ENCODE results near the gene TMEM207.
"Not testable (repeated sequence)": the region's sequence is repeated elsewhere in the genome, so short reads cannot be mapped to it uniquely, and the experiment has no call there.

Gene TMEM207

DNA sequence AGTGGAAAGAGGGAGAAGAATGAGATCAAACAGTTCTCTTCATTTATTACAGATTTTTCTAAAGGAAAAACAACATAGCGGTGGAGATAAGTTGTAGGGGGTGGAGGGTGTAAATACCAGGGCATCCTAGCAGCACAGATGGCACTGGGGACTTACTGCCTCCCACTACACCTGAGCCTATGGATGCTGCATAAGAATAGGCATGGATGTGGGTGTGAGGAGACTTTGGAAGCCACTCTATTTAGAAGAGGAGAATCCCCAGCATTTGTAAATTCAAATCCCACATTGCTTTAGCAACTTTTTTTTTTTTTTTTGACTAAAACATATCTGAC lies 36.8 kb upstream of the TMEM207 start:
- no peak overlapping the region for H2AFZ ChIP-seq (ENCODE audit: low read length)
- H3K4me1 ChIP-seq (ENCODE audit: insufficient read depth, low read length, poor library complexity, severe bottlenecking): peaks cover 9% of the 10 kb centered on the region
- H3K4me2 ChIP-seq (ENCODE audit: low read depth, low read length, poor library complexity, severe bottlenecking): no peak overlapping the region

DNA sequence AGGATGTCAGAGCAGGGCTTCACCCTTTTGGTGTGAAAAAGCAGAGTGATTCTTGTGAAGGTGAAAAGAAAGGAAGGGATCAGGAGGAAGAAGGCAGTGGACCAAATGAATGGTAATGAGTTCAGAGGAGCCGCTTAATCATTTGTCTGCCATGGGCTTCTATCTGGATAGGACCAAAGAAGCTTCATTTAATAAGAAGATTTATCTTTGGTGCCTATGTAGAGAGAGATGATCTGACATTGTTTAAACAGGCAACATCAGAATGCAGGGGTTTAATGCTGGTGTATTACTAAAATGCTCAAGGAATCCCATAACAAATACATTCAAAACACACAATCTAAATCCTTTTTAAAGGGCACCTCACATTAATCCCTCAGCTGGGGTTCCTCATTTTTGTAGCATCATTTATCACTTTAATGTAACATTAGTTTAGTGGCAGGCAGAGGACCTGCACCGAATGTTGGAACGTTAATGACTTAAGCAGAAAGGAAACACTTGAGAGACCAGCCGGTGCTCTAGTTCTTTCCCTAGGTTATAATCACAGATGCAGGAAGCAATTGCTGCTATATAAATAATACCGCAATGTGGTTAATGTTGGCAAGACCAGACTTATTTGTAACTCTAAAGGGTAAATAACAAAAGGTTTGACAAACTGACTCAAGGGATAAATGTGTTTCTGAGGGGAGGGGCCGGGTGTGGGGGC lies 36.3 kb upstream of the TMEM207 start:
- Histone ChIP-seq H2AFZ (ENCODE audit: low read length) (no peak overlapping the region), H3K4me2 (ENCODE audit: low read depth, low read length, poor library complexity, severe bottlenecking) (no peak overlapping the region), H4K20me1 (ENCODE audit: insufficient read depth, low read length, poor library complexity, severe bottlenecking) (no peaks in the 10 kb centered on the region), H3K9ac (ENCODE audit: low read depth, low read length, poor library complexity, severe bottlenecking) (no peak overlapping the region), H3K4me1 (ENCODE audit: insufficient read depth, low read length, poor library complexity, severe bottlenecking) (peaks cover 9% of the 10 kb centered on the region), H3F3A (ENCODE audit: low read depth) (no peaks in the 10 kb centered on the region), H3K9me3 (ENCODE audit: insufficient read depth, low read depth, low read length) (no peaks in the 10 kb centered on the region), H3K36me3 (ENCODE audit: insufficient read depth, low read length) (no peaks in the 10 kb centered on the region), H3K27me3 (ENCODE audit: insufficient read depth, low read length, poor library complexity, severe bottlenecking) (peaks cover 93% of the 10 kb centered on the region), H3K79me2 (ENCODE audit: insufficient read depth, low read length) (no peaks in the 10 kb centered on the region), H3K9me2 (replicated peaks; ENCODE audit: low read depth, low read length) (no peaks in the 10 kb centered on the region), H3K4me3 (ENCODE audit: low read length, poor library complexity, severe bottlenecking) (no peak overlapping the region)
- peak; percentile 61; the same call in 1 of the 2 replicates for TF ChIP-seq EZH2phosphoT487 (IDR thresholded peaks at IDR 0.05; ENCODE audit: borderline replicate concordance)
- TF ChIP-seq, protein P1, sequence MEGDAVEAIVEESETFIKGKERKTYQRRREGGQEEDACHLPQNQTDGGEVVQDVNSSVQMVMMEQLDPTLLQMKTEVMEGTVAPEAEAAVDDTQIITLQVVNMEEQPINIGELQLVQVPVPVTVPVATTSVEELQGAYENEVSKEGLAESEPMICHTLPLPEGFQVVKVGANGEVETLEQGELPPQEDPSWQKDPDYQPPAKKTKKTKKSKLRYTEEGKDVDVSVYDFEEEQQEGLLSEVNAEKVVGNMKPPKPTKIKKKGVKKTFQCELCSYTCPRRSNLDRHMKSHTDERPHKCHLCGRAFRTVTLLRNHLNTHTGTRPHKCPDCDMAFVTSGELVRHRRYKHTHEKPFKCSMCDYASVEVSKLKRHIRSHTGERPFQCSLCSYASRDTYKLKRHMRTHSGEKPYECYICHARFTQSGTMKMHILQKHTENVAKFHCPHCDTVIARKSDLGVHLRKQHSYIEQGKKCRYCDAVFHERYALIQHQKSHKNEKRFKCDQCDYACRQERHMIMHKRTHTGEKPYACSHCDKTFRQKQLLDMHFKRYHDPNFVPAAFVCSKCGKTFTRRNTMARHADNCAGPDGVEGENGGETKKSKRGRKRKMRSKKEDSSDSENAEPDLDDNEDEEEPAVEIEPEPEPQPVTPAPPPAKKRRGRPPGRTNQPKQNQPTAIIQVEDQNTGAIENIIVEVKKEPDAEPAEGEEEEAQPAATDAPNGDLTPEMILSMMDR (conservative IDR thresholded peaks at IDR 0.05; ENCODE audit: low read length): peak; percentile 31; the same call in 1 of the 2 replicates

More for the DNA sequence above, 36.8 kb upstream of the TMEM207 start:
- Histone ChIP-seq H3K9me2 (replicated peaks; ENCODE audit: low read depth, low read length) (no peaks in the 10 kb centered on the region), H3K9me3 (ENCODE audit: insufficient read depth, low read depth, low read length) (no peaks in the 10 kb centered on the region), H3K79me2 (ENCODE audit: insufficient read depth, low read length) (no peaks in the 10 kb centered on the region), H3K36me3 (ENCODE audit: insufficient read depth, low read length) (no peaks in the 10 kb centered on the region), H3K27me3 (ENCODE audit: insufficient read depth, low read length, poor library complexity, severe bottlenecking) (peaks cover 93% of the 10 kb centered on the region), H3F3A (ENCODE audit: low read depth) (no peaks in the 10 kb centered on the region), H3K9ac (ENCODE audit: low read depth, low read length, poor library complexity, severe bottlenecking) (no peak overlapping the region), H3K4me3 (ENCODE audit: low read length, poor library complexity, severe bottlenecking) (no peak overlapping the region), H4K20me1 (ENCODE audit: insufficient read depth, low read length, poor library complexity, severe bottlenecking) (no peaks in the 10 kb centered on the region)
- no peak for TF ChIP-seq EZH2phosphoT487 (IDR thresholded peaks at IDR 0.05; ENCODE audit: borderline replicate concordance)
- TF ChIP-seq, protein P1 (conservative IDR thresholded peaks at IDR 0.05; ENCODE audit: low read length): no peak

GRCh38 chr3:190481779-190482178 lies 32.1 kb upstream of the TMEM207 start:
- Histone ChIP-seq H3K4me3 (ENCODE audit: low read length, poor library complexity, severe bottlenecking) (no peak overlapping the region), H3K9ac (ENCODE audit: low read depth, low read length, poor library complexity, severe bottlenecking) (no peak overlapping the region), H4K20me1 (ENCODE audit: insufficient read depth, low read length, poor library complexity, severe bottlenecking) (no peaks in the 10 kb centered on the region), H2AFZ (ENCODE audit: low read length) (no peak overlapping the region), H3K79me2 (ENCODE audit: insufficient read depth, low read length) (no peaks in the 10 kb centered on the region), H3K9me3 (ENCODE audit: insufficient read depth, low read depth, low read length) (no peaks in the 10 kb centered on the region), H3K4me1 (ENCODE audit: insufficient read depth, low read length, poor library complexity, severe bottlenecking) (peaks cover 9% of the 10 kb centered on the region), H3F3A (ENCODE audit: low read depth) (no peaks in the 10 kb centered on the region), H3K27me3 (ENCODE audit: insufficient read depth, low read length, poor library complexity, severe bottlenecking) (peaks cover 67% of the 10 kb centered on the region), H3K36me3 (ENCODE audit: insufficient read depth, low read length) (no peaks in the 10 kb centered on the region), H3K9me2 (replicated peaks; ENCODE audit: low read depth, low read length) (no peaks in the 10 kb centered on the region), H3K4me2 (ENCODE audit: low read depth, low read length, poor library complexity, severe bottlenecking) (no peak overlapping the region)
- TF ChIP-seq EZH2phosphoT487 (IDR thresholded peaks at IDR 0.05; ENCODE audit: borderline replicate concordance): no peak
- TF ChIP-seq, protein P1 (conservative IDR thresholded peaks at IDR 0.05; ENCODE audit: low read length): no peak

- not testable (repeated sequence) for H3K9ac ChIP-seq (ENCODE audit: low read depth, low read length, poor library complexity, severe bottlenecking); H3K36me3 ChIP-seq (ENCODE audit: insufficient read depth, low read length); H3F3A ChIP-seq (ENCODE audit: low read depth); H3K4me1 ChIP-seq (ENCODE audit: insufficient read depth, low read length, poor library complexity, severe bottlenecking); H4K20me1 ChIP-seq (ENCODE audit: insufficient read depth, low read length, poor library complexity, severe bottlenecking); H3K4me3 ChIP-seq (ENCODE audit: low read length, poor library complexity, severe bottlenecking); H3K9me3 ChIP-seq (ENCODE audit: insufficient read depth, low read depth, low read length); H2AFZ ChIP-seq (ENCODE audit: low read length); H3K4me2 ChIP-seq (ENCODE audit: low read depth, low read length, poor library complexity, severe bottlenecking); H3K79me2 ChIP-seq (ENCODE audit: insufficient read depth, low read length); H3K9me2 ChIP-seq (replicated peaks; ENCODE audit: low read depth, low read length)
- H3K27me3 ChIP-seq (ENCODE audit: insufficient read depth, low read length, poor library complexity, severe bottlenecking): peaks cover 19% of the 10 kb centered on the region
Observed at GRCh38 chr3:190473261-190473660, 23.6 kb upstream of the TMEM207 start.

All from Loucy (cell line).